ENCODE data around the gene FOSL1. TPM values are rescaled to one million over a fixed set of nuclear protein-coding genes. Genes with fewer than 3 reads are reported as not detected.
A peak's percentile ranks its signal among the peaks of the same experiment; 100 is the strongest.
"Not testable (repeated sequence)": the region's sequence is repeated elsewhere in the genome, so short reads cannot be mapped to it uniquely, and the experiment has no call there.

Gene FOSL1
- total RNA-seq, 4 donors from 2014 or later = 2.8 to 223 (median 57.0) TPM

DNA sequence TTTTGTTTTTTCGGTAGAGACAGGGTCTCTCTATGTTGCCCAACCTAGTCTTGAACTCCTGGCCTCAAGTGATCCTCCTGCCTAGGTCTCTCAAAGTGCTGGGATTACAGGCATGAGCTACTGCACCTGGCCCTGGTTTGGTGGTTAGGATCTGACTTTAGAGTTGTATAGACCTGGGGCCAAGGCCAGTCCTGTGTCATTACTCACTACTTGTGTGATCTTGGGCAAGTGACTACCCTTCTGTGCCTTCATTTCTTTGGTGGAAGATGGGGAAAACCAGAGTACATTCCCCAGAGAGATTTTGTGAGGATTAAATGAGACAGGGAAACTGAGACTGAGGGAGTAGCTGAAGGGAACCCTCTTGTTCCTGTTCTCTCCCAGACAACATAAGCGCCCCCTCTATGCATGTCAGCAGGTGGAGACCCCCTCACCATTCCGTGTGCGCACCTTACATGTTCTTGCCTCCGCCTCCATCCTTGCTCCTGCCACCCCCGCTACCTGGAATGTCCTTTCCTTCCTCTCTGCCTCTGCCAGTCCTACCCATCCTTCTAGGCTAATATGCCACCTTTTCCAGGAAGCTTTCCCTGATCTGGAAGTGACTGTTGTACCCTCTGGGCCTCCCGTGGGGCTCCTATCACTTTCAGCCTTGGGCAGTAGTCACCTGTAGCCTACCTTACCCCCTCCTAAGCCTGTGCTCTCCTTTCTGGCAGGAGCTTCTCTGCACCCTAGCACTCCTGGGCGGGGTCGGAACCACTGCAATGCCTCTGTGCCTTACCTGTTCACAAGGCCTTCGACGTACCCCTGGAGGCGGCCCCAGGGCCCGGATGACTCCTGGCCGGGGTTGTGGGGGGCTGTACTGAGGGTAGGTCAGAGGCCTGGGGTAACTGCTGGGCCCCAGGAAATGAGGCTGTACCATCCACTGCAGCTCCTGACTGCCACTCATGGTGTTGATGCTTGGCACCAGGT lies 3.9 kb downstream of the FOSL1 start:
- no peak for TF ChIP-seq CTCF (IDR thresholded peaks at IDR 0.05)
- ATAC-seq (ENCODE audit: low FRiP score) = no peak
- DNase-seq (ENCODE audit: low spot score) = no peak

- no peak for TF ChIP-seq CTCF (IDR thresholded peaks at IDR 0.05)
- no peak for ATAC-seq (ENCODE audit: low FRiP score)
- DNase-seq (ENCODE audit: low spot score) = no peak
Measured at GRCh38 chr11:65895482-65895981, 4.7 kb downstream of the FOSL1 start.

DNA sequence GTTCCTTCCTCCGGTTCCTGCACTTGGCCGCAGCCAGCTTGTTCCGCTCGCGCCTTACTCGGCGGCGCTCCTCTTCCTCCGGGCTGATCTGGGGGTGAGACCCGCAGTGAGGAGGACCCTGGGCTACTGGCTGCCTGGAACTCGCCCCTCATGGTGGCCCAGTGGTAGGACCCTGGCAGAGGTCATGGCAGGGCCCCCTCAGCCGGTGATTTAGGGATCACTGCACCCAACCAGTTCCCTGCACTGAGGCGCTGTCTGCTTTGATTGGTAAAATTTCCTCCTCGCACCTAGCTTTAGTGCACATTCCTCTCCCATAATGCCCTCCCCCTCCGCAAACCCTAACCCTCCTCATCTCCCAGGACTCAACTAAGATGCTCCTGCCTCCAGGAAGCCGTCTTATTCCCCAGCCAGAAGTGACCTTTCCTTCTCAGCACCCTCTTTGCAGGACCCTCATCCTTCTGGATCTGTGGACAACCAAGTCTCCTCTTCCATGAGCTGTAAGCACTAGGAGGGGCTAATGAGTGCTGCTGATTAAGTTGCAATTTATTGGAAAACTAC lies 6.1 kb downstream of the FOSL1 start:
- no peak for ATAC-seq (ENCODE audit: low FRiP score)
- TF ChIP-seq CTCF (IDR thresholded peaks at IDR 0.05) = no peak
- no peak for DNase-seq (ENCODE audit: low spot score)

GRCh38 chr11:65892661-65893317 lies 7.4 kb downstream of the FOSL1 start:
- DNase-seq (ENCODE audit: low spot score) = no peak
- TF ChIP-seq CTCF (IDR thresholded peaks at IDR 0.05) = no peak
- no peak for ATAC-seq (ENCODE audit: low FRiP score)

DNA sequence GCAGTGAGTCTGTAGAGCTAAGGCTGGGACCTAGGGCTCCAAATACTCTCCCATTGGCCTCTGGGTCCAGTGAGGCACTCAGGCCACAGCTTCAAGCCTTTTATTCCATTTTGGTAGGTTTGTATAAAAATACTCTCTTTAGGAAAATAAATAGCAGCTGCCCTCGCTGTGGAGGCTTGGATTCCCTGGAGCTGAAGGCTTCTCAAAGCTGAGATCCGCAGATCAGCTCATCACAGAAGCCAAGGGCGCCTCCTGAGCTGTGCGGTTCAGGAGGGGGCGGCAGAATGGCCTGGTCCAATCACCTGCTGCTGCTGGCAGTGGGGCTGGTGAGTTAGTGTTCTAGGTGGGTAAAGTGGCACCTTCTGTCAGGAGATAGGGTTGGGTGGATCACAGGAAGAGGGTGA lies 8.0 kb downstream of the FOSL1 start:
- not testable (repeated sequence) for DNase-seq (ENCODE audit: low spot score)

DNA sequence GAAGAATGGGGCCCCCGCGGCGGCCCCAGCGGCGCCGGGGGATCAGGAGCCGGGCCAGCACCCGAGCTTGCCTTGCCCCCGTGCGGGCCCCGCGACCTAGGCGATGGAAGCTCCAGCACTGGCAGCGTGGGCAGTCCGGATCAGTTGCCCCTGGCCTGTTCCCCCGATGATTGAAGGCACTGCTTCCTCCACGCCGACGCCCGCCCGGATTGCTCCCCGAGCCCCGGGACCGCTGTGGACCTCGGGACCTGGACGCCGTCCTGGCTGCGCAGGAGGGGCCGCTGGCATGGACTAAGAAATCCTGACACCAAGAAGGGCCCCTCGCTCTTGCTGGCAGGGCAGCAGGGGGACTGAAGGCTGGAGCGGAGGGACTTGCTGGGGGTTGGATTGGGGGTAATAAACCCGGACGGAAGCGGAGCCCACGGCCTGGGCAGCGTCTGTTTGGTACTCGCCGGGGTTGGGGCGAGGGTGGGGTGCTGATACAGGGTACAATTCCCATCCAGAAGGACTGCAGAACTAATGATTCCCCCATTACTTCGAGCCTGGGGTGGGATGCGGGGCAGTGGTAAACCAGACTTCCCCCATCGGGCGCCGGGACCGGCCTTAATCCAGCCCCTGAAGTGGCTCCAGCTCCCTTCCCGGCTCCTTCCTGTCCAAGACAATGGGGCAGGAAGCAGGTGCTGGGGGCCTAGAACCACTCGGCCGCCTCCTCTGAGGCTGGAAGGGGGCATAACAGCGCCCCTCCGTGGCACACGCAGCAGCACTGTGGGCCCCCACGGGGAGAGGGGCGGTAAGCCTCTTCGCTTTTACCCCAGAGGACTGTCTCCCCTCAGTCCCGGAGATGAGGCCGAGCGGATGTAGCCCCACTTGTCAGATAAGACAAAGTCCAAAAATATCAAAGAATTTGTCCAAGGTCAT lies 8.7 kb downstream of the FOSL1 start:
- no peak for DNase-seq (ENCODE audit: low spot score)
- no peak for TF ChIP-seq CTCF (IDR thresholded peaks at IDR 0.05)
- peak; percentile 0 for ATAC-seq (ENCODE audit: low FRiP score)

More for the DNA sequence above, 8.0 kb downstream of the FOSL1 start:
- not testable (repeated sequence) for ATAC-seq (ENCODE audit: low FRiP score)
